HL-60/S4 (cell line): Measurements from ENCODE around the gene CTSH.
"Not testable (repeated sequence)": the region's sequence is repeated elsewhere in the genome, so short reads cannot be mapped to it uniquely, and the experiment has no call there.

ENCODE experiments used
- in situ Hi-C: fragments of 300-500 bp; cut with MboI; formaldehyde crosslinking; loops from 2 replicates; pipeline ENCODE4 v1.14.3; 2022; ENCODE audit warnings: low sequenced_read_pairs

Gene CTSH

DNA sequence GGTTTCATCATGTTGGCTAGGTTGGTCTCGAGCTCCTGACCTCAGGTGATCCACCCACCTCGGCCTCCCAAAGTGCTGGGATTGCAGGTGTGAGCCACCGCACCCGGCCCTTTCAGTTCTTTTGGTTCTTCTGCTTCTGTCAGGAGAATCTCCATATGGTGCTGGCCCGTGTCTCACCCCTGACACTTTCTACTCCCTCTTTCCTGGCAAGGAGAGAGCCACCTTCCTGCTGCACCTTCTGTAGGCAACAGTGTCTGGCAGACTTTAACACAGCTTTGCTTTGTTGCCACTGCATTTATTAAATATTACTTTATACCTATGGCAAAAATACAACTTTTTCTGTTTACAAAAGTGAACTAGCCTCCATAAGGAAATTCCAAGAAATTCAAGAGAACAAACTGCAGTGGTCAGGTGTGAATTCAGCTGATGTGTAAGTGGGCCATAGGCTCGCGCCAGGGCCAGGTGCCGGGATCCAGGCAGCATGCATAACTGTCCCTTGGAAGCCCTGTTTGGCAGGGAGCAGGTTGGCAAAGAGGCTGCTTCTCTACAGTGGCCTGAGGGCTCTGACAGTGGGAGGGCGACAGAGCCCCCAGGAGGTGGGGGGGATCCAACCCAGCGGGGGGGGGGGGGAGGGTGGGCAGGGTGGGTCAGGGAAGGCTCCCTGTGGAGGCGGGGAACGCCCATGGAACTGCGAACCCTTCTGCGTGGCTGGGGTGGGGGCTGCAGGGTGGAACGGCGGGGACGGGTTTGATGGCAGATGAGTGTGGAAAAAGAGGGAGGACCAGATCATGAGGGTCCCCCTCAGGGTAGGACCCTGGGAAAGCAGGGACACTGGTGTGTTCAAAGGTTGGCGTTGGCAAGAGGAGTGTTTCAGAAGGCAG lies 21.1 kb downstream of the CTSH start:
- in situ Hi-C loops = no loop called here

GRCh38 chr15:78923015-78923414 lies 21.8 kb downstream of the CTSH start:
- in situ Hi-C loops = no loop called here

GRCh38 chr15:78922527-78922926 lies 22.3 kb downstream of the CTSH start:
- in situ Hi-C loops = no loop called here

GRCh38 chr15:78921940-78922339 lies 22.9 kb downstream of the CTSH start:
- in situ Hi-C loops = no loop called here

GRCh38 chr15:78921517-78921916 lies 23.3 kb downstream of the CTSH start:
- in situ Hi-C loops = no loop called here

- in situ Hi-C loops = loop anchor here (10.0 kb wide), 2 partner anchors 107 to 267 kb away; no protein-coding TSS in a partner anchor
Observed at GRCh38 chr15:78917888-78918287, 27.0 kb downstream of the CTSH start.

GRCh38 chr15:78916088-78916487 lies 28.8 kb downstream of the CTSH start:
- in situ Hi-C loops = loop anchor here (10.0 kb wide), 2 partner anchors 109 to 269 kb away; no protein-coding TSS in a partner anchor

GRCh38 chr15:78915341-78916087 lies 29.3 kb downstream of the CTSH start:
- in situ Hi-C loops = loop anchor here (10.0 kb wide), 2 partner anchors 109 to 269 kb away; no protein-coding TSS in a partner anchor

DNA sequence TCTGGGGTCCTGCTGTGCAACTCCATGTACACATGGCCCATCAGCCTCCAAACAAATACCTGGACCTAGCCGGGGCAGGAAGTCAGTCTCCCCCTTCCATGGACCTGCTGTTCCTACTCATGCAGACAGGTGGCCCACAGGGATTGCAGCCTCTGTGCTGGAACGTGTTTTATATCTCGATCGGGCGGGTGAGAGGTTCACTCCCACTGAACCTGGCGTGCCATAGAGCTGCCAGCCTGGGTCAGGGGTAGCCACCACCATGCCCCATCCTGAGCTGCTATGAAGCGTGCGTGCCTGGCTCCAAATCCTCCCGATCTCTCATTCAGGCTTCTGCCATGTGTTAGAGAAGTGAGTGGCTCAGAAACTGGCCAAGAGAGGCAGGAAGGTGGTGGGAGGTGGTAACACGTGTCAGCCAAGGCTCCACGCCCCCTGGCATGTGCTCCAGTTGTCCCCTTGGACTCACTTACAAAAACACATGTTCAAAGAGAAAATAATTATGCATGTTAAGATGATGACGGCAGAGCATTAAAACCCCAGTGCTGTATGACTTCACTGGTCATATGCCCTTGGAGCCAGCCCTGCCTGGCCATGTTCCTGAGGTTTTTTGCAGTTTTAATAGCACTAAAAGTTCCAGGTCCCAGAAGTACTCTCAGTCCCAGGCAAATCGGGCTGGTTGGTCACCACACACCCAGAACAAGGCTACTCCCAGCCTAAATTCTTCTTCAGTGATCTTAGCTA lies 30.6 kb downstream of the CTSH start:
- in situ Hi-C loops = loop anchor here (10.0 kb wide), 2 partner anchors 111 to 271 kb away; no protein-coding TSS in a partner anchor

DNA sequence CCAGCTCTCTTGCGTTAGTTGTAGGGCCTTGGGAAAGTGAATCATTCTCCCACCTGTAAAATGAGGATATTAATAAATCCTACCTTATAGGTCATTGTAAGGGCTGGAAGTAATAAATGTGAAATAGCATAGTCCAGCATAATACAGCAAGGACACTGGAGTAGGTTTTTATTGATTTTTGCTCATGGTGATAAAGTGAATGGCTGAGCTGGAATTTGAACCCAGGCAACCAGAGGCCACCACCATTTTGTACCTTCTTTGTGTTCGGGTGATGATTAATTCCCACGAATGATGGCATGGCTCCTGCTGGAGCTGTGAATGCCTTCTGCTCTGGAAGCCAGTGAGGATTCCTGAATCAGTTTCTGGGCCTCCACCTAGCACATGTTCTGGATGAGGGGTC lies 31.8 kb downstream of the CTSH start:
- in situ Hi-C loops = loop anchor here (10.0 kb wide), 2 partner anchors 112 to 272 kb away; no protein-coding TSS in a partner anchor

DNA sequence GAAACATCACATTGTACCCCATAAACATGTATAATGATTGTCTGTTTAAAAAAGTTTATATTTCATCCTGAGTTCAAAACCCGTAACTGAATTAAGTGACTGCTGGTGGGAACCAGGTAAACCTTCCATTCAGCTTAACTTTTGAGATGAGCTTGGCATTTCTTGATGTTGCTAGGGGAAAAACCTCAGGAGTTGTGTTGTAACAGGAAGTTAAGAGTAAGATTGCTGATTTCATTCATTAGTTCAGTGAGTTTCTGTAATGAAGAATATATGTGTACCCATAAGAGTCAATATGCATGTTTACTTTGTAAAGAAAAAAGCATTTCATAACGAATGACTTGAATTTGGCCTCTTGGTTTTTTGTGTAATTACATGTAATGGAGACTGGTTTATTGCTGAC lies 32.5 kb downstream of the CTSH start:
- in situ Hi-C loops = loop anchor here (10.0 kb wide), 2 partner anchors 112 to 272 kb away; no protein-coding TSS in a partner anchor

- in situ Hi-C loops = loop anchor here (10.0 kb wide), 2 partner anchors 115 to 275 kb away; no protein-coding TSS in a partner anchor
Observed at GRCh38 chr15:78910271-78910670, 34.6 kb downstream of the CTSH start.

- in situ Hi-C loops = loop anchor here (10.0 kb wide), 2 partner anchors 115 to 275 kb away; no protein-coding TSS in a partner anchor
Observed at GRCh38 chr15:78909791-78910228, 35.0 kb downstream of the CTSH start.

DNA sequence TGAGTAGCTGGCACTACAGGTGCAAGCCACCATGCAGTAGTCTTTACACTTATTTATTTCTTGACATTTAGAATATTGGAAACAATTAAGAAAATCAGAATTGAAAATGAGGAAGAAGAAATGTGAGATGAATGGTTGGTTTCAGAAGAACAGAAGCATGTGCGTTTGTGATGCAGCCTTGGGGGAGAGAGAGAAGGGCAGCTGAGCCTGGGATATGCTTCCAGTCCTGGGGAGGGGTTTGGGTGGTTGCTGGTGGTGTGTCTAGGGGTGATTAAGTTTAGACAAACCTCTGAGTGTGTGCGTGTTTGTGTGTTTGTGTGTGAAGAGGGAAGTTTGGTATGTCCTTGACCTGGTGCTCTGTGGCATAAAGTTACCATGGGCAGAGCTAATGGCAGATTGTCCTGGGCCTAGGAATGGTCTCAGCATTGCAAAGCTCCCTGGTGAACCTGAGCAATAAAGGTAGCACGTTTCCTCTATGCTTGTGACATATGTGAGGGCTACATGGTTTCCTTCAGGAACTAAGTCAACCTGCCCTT lies 35.6 kb downstream of the CTSH start:
- in situ Hi-C loops = no loop called here

DNA sequence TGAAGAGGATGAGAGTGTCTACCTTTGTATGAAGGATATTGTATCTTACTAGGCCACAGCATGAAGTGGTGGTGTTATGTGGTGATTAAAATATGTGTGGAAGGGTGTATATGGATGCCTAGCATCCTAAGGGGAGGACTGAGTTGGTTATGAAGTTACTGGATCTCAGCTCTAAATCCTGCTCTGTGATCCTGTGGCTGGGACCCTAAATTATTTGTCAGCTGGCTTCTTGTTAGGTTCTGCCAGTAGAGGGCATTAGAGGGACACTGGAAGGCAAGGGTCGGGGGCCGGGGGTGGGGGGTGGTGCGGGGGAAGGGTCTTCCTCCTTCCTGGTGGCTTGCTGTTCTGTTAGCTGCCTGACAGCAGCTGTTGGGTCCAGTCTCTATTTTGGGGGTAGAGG lies 37.3 kb downstream of the CTSH start:
- in situ Hi-C loops = no loop called here

DNA sequence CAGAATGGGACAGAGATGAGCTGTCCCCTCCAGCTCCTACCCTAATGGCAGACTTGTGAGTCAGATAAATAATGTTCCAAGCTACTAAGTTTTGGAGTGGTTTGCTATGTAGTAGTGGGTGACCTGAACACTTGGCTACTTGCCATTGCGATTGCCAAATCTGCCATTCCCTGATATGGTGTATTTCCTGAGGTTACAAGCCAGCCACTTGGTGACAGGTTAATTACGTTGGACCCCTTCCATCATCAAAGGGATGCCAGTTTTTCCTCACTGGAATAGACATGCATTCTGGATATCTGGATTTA lies 38.6 kb downstream of the CTSH start:
- in situ Hi-C loops = no loop called here

DNA sequence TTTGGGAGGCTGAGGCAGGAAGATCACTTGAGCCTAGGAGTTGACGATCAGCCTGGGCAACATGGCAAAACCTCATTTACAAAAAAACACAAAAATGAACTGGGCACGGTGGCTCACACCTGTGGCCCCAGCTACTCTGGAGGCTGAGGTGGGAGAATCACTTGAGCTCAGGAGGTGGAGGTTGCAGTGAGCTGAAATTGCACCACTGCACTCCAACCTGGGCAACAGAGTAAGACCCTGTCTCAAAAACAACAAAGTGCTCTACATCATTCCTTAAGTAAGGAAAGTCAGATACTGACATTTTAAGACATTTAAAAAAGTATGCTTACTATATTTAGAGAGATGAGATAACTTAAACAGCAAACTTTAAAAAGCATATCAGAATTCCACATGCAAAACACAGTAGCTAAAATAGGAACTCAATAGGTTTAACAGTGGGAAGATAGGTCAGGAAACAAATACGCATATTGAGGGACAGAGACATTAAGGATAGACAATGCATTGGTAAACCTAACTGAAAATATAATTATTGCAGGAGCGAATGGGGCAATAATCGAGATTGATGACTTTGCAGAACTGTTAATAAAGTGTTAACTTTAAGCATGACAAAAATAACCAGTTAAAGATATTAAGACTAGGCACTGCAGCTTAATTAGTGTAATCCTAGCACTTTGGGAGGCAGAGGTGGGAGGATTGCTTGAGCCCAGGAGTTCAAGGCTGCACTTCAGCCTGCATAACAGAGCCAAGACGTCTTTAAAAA lies 40.1 kb downstream of the CTSH start:
- in situ Hi-C loops = no loop called here

- in situ Hi-C loops = not testable (repeated sequence)
Observed at GRCh38 chr15:78902281-78903032, 42.4 kb downstream of the CTSH start.
